ENCODE measurements around the gene TESK1.
"Not testable (repeated sequence)": the region's sequence is repeated elsewhere in the genome, so short reads cannot be mapped to it uniquely, and the experiment has no call there.

- TF ChIP-seq CTCF (IDR thresholded peaks at IDR 0.05; ENCODE audit: insufficient read depth, low read depth, low read length); EZH2 (IDR thresholded peaks at IDR 0.05; ENCODE audit: insufficient read depth, low read length): not testable (repeated sequence)
These were observed 35.4 kb downstream of the TESK1 start for GRCh38 chr9:35640431-35640830.
